ENCODE data around the gene TAP2.

- no peak for TF ChIP-seq CTCF (IDR thresholded peaks at IDR 0.05 in 4 of 5, conservative IDR thresholded peaks at IDR 0.05 in 1 of 5)
- TF ChIP-seq POLR2A (IDR thresholded peaks at IDR 0.05): no peak
Measured at GRCh38 chr6:32836873-32837272, 1.7 kb downstream of the TAP2 start.
